Memory B cell (primary cell): ENCODE results near the gene OR10J5.
"Not testable (repeated sequence)": the region's sequence is repeated elsewhere in the genome, so short reads cannot be mapped to it uniquely, and the experiment has no call there.

Source experiments
- ATAC-seq: fragments of 150-1000 bp; cut with Tn5 transposase; 2 replicates; pipeline ENCODE4 v1.10.0; 2021; ENCODE audit warnings: low read depth, mild to moderate bottlenecking, moderate library complexity
- DNase-seq, 2 donors: peaks; one replicate each; pipeline ENCODE4 v3.0.0; 2022; ENCODE audit warnings: low spot score in 2 of 2
- H3K27ac Mint-ChIP-seq: one replicate; pipeline ENCODE4 v1.8.0; 2022; ENCODE audit warnings: mild to moderate bottlenecking, moderate library complexity, mixed read lengths
- H3K27me3 Mint-ChIP-seq: one replicate; pipeline ENCODE4 v1.8.0; 2022; ENCODE audit warnings: mixed read lengths
- H3K36me3 Mint-ChIP-seq: one replicate; pipeline ENCODE4 v1.8.0; 2022; ENCODE audit warnings: mild to moderate bottlenecking, mixed read lengths
- H3K4me1 Mint-ChIP-seq: one replicate; pipeline ENCODE4 v1.8.0; 2022; ENCODE audit warnings: mixed read lengths
- H3K4me3 Mint-ChIP-seq: one replicate; pipeline ENCODE4 v1.8.0; 2022; ENCODE audit warnings: mild to moderate bottlenecking, moderate library complexity, mixed read lengths
- H3K9me3 Mint-ChIP-seq: one replicate; pipeline ENCODE4 v1.8.0; 2022; ENCODE audit warnings: mixed read lengths

The OR10J5 gene, protein sequence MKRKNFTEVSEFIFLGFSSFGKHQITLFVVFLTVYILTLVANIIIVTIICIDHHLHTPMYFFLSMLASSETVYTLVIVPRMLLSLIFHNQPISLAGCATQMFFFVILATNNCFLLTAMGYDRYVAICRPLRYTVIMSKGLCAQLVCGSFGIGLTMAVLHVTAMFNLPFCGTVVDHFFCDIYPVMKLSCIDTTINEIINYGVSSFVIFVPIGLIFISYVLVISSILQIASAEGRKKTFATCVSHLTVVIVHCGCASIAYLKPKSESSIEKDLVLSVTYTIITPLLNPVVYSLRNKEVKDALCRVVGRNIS

DNA sequence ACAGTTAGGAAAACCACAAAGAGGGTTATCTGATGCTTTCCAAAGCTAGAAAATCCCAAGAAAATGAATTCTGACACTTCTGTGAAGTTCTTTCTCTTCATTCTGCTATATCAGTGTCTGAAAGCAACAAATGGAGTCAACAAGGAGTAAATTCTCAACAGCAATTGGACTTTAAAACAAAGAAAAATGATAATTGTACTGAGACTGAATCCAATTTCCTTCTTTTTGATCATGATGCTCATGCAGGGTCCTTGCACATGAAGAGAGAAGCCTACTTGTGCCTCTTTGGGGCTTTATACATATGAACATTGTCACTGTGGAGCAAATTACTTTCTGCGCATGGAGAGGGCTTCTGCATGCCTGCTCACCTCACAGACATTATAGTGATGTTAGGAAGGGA, at the start of gene OR10J5:
Gene OR10J5 (minus strand): TSS at position 101 of the 400 bp plus-strand sequence. CDS start 0 bp downstream, at position 101.
- ATAC-seq (no peak), DNase-seq (no peak)
- Mint-ChIP-seq H3K4me3 (no peak within 1 kb of the TSS), H3K4me1 (no peaks in the 10 kb centered on the region), H3K36me3 (peaks cover under 1% of the 10 kb centered on the region), H3K27me3 (peaks cover 11% of the 10 kb centered on the region), H3K9me3 (peaks cover 6% of the 10 kb centered on the region), H3K27ac (no peak within 1 kb of the TSS)

DNA sequence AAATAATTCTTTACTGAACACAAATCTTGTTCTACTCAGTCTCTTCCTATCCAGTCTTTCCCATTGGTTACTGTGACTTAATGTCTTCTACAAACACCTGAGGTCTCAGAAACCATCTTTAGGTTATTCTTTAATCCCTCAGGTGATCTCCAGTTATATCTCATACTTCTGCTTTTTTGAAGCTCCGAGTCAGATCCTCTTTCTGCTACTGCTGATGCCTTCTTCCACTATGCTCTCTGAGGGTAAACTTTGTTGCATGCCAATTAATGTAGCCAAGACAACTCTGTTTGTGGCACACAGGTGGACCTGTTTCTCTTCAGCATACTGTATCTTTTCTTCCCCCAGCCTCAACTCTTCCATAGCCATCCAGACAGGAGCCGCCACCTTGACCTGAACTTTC, 48.7 kb upstream of the OR10J5 start:
- Mint-ChIP-seq H3K27ac (no peak overlapping the region), H3K27me3 (peaks cover 14% of the 10 kb centered on the region), H3K9me3 (peaks cover 2% of the 10 kb centered on the region), H3K4me3 (no peak overlapping the region), H3K4me1 (no peaks in the 10 kb centered on the region), H3K36me3 (no peaks in the 10 kb centered on the region)
- ATAC-seq = no peak
- no peak for DNase-seq

DNA sequence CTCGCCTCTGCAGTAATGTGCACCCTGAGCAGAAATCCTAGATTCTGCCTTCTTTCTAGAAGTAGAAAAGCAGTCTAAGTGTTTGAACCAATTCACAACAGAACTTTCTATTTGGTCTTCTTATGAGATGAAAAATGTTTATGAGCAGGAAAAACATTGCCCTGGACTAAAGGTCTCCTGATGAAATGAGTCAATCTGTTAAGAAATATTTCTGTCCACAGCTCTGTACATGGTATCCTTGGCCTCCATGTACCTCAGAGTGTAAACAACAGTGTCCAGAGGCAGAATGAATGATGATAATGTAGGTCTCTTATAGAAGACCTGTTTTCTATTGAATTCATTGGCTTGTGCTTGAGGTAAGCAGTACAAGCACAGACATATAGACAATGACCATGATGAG, 45.6 kb upstream of the OR10J5 start:
- Mint-ChIP-seq H3K36me3 (no peaks in the 10 kb centered on the region), H3K9me3 (peaks cover 2% of the 10 kb centered on the region), H3K4me3 (no peak overlapping the region), H3K27ac (no peak overlapping the region), H3K4me1 (no peaks in the 10 kb centered on the region), H3K27me3 (peaks cover 11% of the 10 kb centered on the region)
- ATAC-seq = no peak
- no peak for DNase-seq

DNA sequence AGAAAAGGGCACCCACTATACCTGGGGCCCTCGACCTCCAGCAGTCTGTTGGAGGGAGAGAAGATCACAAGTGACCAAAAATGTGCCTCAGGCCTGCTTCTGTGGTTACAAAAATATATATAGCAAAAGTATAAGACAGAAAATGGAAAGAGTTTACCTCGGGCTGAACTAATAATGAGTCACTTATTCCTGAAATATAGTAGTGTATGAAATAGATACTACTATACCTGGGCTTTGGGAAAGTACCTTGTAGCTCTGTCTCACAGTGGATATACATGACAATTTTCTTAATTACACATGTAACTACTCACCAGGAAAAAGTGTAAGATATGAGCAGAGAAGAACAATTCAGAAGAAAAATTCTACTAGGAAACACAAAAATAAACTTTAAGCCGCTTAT, 44.5 kb upstream of the OR10J5 start:
- DNase-seq = no peak
- Mint-ChIP-seq H3K27me3 (peaks cover 13% of the 10 kb centered on the region), H3K36me3 (no peaks in the 10 kb centered on the region), H3K4me3 (no peak overlapping the region), H3K27ac (no peak overlapping the region), H3K4me1 (no peaks in the 10 kb centered on the region), H3K9me3 (peaks cover 2% of the 10 kb centered on the region)
- no peak for ATAC-seq

DNA sequence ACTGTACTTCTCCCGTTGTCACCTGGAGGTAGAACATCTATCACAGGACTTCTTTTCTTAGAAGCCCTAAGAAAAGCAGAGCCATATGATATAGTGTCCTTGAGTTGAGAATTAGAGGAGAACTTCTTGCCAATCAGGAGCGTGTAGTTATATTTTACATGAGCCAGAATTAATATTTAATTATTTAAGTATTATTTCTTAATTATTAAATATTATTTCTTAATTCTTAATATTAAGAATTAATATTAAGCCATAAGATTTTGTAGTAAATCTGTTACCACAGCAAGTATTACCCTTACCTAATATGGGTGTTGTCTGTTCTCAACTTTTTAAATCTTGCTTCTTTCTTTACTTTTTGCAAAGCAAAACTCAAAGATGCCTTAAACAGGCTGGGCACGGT, 41.6 kb upstream of the OR10J5 start:
- no peaks in the 10 kb centered on the region for H3K36me3 Mint-ChIP-seq
- H3K9me3 Mint-ChIP-seq = peaks cover 1% of the 10 kb centered on the region
- no peak overlapping the region for H3K27ac Mint-ChIP-seq
- H3K4me3 Mint-ChIP-seq = no peak overlapping the region
- H3K27me3 Mint-ChIP-seq = peaks cover 12% of the 10 kb centered on the region
- no peaks in the 10 kb centered on the region for H3K4me1 Mint-ChIP-seq
- ATAC-seq = no peak
- no peak for DNase-seq

DNA sequence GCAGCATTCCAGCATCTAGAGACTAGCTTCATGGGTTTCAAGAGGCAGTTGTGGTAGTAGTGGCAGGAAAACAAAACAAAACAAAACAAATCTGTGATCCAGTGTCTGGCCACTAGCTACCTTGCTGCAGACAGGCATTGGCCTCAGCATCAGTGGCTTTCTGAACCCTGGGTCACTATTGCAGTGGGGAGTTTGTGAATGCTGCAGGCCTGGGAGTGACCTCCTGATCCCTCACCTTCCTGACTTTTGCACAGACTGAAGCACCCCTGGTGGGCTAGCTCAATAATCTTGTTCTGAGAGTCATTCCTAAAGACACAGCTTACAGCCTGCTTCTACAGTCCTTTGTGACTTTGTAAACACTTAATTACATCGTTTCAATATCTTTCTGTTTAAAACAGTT, 26.9 kb upstream of the OR10J5 start:
- Mint-ChIP-seq H3K27ac (no peak overlapping the region), H3K27me3 (peaks cover 2% of the 10 kb centered on the region), H3K9me3 (peaks cover 5% of the 10 kb centered on the region), H3K4me1 (no peaks in the 10 kb centered on the region), H3K36me3 (no peaks in the 10 kb centered on the region), H3K4me3 (no peak overlapping the region)
- ATAC-seq = no peak
- no peak for DNase-seq

DNA sequence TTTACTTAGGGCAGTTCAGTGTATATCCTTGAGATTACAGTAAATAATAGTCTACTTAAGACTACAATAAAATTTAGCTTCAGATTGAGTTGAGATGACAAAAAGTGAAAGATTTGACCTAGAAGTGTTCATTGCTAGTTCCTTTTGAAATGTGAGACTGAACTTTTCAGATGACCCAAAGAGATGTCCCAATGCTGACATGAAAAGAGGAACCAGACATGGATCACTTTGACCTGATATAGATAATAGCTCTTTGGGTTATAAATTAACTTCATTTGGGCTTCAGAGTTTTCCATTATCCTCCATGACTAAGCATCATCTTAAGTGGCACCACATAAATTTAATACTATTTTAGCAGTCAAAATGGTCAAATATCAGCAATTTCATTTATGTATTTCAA, 25.7 kb upstream of the OR10J5 start:
- ATAC-seq (no peak), DNase-seq (no peak)
- H3K27ac Mint-ChIP-seq = no peak overlapping the region
- H3K4me3 Mint-ChIP-seq = no peak overlapping the region
- H3K4me1 Mint-ChIP-seq = no peaks in the 10 kb centered on the region
- peaks cover 5% of the 10 kb centered on the region for H3K9me3 Mint-ChIP-seq
- no peaks in the 10 kb centered on the region for H3K36me3 Mint-ChIP-seq
- H3K27me3 Mint-ChIP-seq = peaks cover 2% of the 10 kb centered on the region

DNA sequence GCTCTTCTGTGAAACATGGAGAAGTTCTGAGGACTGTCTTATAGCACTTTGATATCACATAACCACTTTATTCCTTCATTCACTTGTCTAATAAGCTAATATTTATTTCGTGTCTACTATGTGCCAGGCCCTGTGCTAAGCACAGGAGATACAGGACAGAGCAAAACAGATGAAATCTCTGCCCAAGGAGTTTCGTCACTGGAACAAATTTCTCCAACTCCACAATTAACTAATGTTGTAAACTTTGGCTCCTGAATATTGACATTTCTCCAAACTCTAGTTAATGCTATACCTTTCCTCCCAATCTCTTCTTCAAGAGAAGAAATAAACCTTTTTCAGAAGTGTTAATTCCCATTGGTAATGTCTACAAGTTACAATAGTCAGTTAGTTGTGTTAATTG, 24.8 kb upstream of the OR10J5 start:
- Mint-ChIP-seq H3K4me1 (no peaks in the 10 kb centered on the region), H3K9me3 (peaks cover 4% of the 10 kb centered on the region), H3K27me3 (peaks cover 2% of the 10 kb centered on the region), H3K36me3 (no peaks in the 10 kb centered on the region), H3K4me3 (no peak overlapping the region), H3K27ac (no peak overlapping the region)
- ATAC-seq = no peak
- no peak for DNase-seq

DNA sequence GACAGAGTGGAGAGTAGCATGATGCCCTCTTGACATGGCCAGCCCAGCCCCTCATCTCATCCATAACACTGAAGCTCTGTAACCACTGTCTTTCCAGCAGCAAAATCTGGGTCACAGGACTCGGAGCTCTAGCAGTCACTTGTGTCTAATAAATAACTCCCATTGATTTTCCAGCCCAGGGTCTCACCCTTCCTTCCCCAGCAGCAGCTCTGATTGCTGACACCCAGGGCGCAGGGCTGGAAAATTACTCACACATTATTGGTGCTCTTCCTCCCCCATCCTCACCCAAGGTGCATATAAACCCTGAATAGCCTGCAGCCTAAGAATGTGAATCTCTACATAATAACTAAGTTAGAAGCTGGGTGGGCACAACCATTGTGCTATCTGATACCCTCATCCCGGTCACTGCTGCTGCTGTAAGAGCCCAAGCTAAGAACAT, 21.1 kb upstream of the OR10J5 start:
- H3K27ac Mint-ChIP-seq = no peak overlapping the region
- H3K27me3 Mint-ChIP-seq = peaks cover 2% of the 10 kb centered on the region
- H3K4me3 Mint-ChIP-seq = no peak overlapping the region
- no peaks in the 10 kb centered on the region for H3K36me3 Mint-ChIP-seq
- DNase-seq = no peak
- ATAC-seq = no peak
- H3K9me3 Mint-ChIP-seq = peaks cover 1% of the 10 kb centered on the region
- H3K4me1 Mint-ChIP-seq = no peaks in the 10 kb centered on the region

DNA sequence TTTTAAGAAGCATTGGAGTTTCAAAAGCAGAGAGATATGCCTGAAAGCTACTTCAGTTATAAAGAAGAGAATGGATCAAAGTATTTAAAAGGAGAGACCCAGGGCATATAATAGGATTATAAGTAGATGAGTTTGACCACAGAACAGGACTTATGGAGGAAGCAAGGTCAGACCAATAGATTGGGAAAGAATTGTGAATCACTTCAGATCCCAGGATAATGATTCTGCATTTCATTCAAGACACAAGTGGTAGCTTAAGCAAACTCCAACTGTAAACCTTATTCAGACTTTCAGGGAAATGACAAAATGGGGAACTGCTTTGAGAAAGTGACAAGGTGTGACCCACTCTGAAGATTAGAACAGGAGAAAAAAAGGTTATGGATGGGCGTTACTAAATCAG, 18.9 kb upstream of the OR10J5 start:
- H3K27me3 Mint-ChIP-seq = peaks cover 5% of the 10 kb centered on the region
- DNase-seq = no peak
- no peak overlapping the region for H3K4me3 Mint-ChIP-seq
- H3K27ac Mint-ChIP-seq = no peak overlapping the region
- H3K4me1 Mint-ChIP-seq = no peaks in the 10 kb centered on the region
- H3K9me3 Mint-ChIP-seq = no peaks in the 10 kb centered on the region
- H3K36me3 Mint-ChIP-seq = no peaks in the 10 kb centered on the region
- no peak for ATAC-seq

DNA sequence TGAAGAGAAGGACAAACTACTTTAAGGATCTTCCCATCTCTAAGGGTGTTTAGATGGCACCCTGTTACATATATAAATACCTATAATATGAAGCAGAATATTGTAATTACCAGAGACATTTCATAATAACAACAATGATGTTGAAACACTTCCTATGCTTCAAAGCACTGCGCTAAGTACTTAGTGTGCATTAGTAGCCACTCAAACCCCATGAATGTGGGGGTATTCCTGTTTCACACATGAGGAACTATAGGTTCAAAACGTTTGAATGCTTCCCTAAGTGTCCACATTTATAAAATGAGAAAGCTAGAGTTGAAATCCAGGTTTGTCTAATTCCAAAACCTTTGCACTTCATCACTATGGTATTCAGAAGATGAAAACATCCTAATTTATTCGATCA, 18.5 kb upstream of the OR10J5 start:
- ATAC-seq (no peak), DNase-seq (no peak)
- no peak overlapping the region for H3K27ac Mint-ChIP-seq
- H3K4me3 Mint-ChIP-seq = no peak overlapping the region
- H3K36me3 Mint-ChIP-seq = no peaks in the 10 kb centered on the region
- no peaks in the 10 kb centered on the region for H3K9me3 Mint-ChIP-seq
- H3K4me1 Mint-ChIP-seq = no peaks in the 10 kb centered on the region
- peaks cover 5% of the 10 kb centered on the region for H3K27me3 Mint-ChIP-seq

DNA sequence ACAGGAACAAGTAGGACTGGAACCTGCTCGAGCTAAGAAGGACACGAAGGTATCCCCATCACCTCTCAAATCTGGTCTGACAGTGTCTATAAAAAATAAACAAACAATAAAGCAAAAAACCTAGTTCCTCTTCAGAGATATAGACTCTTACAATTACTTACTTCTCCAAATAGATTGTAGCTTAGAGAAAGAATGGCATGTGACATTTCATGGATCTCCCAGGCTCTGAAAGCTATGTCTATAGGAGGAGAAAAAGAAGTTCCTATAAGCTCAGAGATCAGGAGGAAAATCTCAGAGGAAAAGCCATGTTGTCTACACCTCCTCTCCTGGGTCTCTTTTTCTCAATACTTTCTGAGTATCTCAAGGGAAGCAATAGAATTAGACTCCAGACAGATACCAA, 12.3 kb upstream of the OR10J5 start:
- Mint-ChIP-seq H3K27me3 (peaks cover 10% of the 10 kb centered on the region), H3K9me3 (no peaks in the 10 kb centered on the region), H3K4me1 (no peaks in the 10 kb centered on the region), H3K36me3 (no peaks in the 10 kb centered on the region), H3K27ac (no peak overlapping the region), H3K4me3 (no peak overlapping the region)
- no peak for ATAC-seq
- no peak for DNase-seq

DNA sequence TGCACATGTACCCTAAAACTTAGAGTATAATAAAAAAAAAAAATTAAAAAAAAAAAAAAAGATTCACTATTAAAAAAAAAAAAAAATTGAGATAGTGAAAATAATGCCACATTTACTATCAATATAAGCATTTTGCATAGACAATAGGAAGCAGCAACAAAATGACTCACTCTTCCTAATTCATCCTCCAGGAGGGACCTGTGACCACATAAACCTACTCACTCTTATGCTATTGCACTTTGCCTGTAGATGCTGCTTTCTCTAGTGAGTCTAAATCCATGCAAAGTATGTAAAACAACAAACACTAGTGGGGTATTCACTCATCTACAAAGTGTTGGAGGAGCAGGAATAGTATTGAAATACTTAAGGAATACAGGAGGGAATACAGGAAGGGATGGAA, 2.9 kb downstream of the OR10J5 start:
- no peak overlapping the region for H3K4me3 Mint-ChIP-seq
- no peak for ATAC-seq
- H3K4me1 Mint-ChIP-seq = no peaks in the 10 kb centered on the region
- H3K27me3 Mint-ChIP-seq = peaks cover 7% of the 10 kb centered on the region
- DNase-seq = no peak
- H3K36me3 Mint-ChIP-seq = no peaks in the 10 kb centered on the region
- no peaks in the 10 kb centered on the region for H3K9me3 Mint-ChIP-seq
- H3K27ac Mint-ChIP-seq = no peak overlapping the region

DNA sequence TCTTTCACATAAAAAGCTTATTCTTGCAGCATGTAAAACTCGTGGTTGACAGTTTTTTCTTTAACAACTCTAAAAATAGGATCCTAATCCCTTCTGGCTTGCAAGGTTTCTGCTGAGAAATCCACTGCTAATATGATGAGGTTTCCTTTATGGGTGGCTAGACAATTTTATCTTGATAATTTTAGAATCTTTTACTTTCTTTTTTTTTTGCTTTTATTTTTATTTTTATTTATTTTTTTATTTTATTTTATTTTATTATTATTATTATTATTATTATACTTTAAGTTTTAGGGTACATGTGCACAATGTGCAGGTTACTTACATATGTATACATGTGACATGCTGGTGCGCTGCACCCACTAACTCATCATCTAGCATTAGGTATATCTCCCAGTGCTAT, 11.0 kb downstream of the OR10J5 start:
- H3K9me3 Mint-ChIP-seq, DNase-seq: not testable (repeated sequence)

DNA sequence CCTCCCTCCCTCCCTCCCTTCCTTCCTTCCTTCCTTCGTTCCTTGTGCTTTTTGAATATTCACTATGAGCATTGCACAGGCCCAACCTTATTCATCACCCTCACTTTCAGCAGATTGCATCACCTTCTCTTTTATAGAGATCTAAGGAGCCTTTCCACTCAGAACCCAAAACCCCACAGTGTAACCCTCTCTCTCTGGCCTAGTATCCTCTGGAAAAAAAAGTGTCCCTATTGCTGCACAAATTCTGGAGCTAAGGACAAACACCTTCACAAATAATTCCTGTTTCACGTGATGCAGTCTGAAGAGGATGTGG, 25.6 kb downstream of the OR10J5 start:
- DNase-seq (no peak), ATAC-seq (no peak)
- H3K36me3 Mint-ChIP-seq = peaks cover 2% of the 10 kb centered on the region
- no peak overlapping the region for H3K27ac Mint-ChIP-seq
- H3K4me1 Mint-ChIP-seq = no peaks in the 10 kb centered on the region
- peaks cover 8% of the 10 kb centered on the region for H3K9me3 Mint-ChIP-seq
- H3K4me3 Mint-ChIP-seq = no peak overlapping the region
- peaks cover 7% of the 10 kb centered on the region for H3K27me3 Mint-ChIP-seq

More for the DNA sequence above, 11.0 kb downstream of the OR10J5 start:
- not testable (repeated sequence) for ATAC-seq, H3K27me3 Mint-ChIP-seq, H3K4me3 Mint-ChIP-seq, H3K4me1 Mint-ChIP-seq, H3K36me3 Mint-ChIP-seq, H3K27ac Mint-ChIP-seq
